HG02571 (cell line): Measurements from ENCODE around the gene GABPB1.
"Not testable (repeated sequence)": the region's sequence is repeated elsewhere in the genome, so short reads cannot be mapped to it uniquely, and the experiment has no call there.

Source experiments
- ATAC-seq: cut with Tn5 transposase; IDR thresholded peaks from one replicate; pipeline ENCODE4 v1.9.1; 2021; ENCODE audit warnings: mild to moderate bottlenecking, moderate library complexity; ENCODE audit not compliant: unreplicated experiment

GABPB1 gene

GRCh38 chr15:50354838-50355618 lies at the start of gene GABPB1:
Gene GABPB1, minus strand, starts transcription at chr15:50355198. Its CDS starts 45,400 bp downstream, at chr15:50309798.
- ATAC-seq, result peak; percentile 45

GRCh38 chr15:50391561-50391960 lies 36.6 kb upstream of the GABPB1 start:
- ATAC-seq, result not testable (repeated sequence)

GRCh38 chr15:50390554-50391264 lies 35.7 kb upstream of the GABPB1 start:
- no peak for ATAC-seq

- ATAC-seq, result not testable (repeated sequence)
Measured at GRCh38 chr15:50382408-50382807, 27.4 kb upstream of the GABPB1 start.

GRCh38 chr15:50381438-50381837 lies 26.4 kb upstream of the GABPB1 start:
- ATAC-seq, result no peak

- no peak for ATAC-seq
Measured at GRCh38 chr15:50380089-50380488, 25.1 kb upstream of the GABPB1 start.

- not testable (repeated sequence) for ATAC-seq
Measured at GRCh38 chr15:50379413-50379812, 24.4 kb upstream of the GABPB1 start.

GRCh38 chr15:50378776-50379175 lies 23.8 kb upstream of the GABPB1 start:
- no peak for ATAC-seq

GRCh38 chr15:50377867-50378751 lies 23.1 kb upstream of the GABPB1 start:
- ATAC-seq, result peak; percentile 99

- ATAC-seq, result not testable (repeated sequence)
Measured at GRCh38 chr15:50369564-50369963, 14.6 kb upstream of the GABPB1 start.

- ATAC-seq, result no peak
Measured at GRCh38 chr15:50365971-50366370, 11.0 kb upstream of the GABPB1 start.

- no peak for ATAC-seq
Measured at GRCh38 chr15:50365570-50365969, 10.6 kb upstream of the GABPB1 start.

GRCh38 chr15:50363612-50364011 lies 8.6 kb upstream of the GABPB1 start:
- ATAC-seq, result no peak

GRCh38 chr15:50361756-50362155 lies 6.8 kb upstream of the GABPB1 start:
- ATAC-seq, result no peak

GRCh38 chr15:50358845-50359244 lies 3.8 kb upstream of the GABPB1 start:
- ATAC-seq, result no peak

- ATAC-seq, result no peak
Measured at GRCh38 chr15:50355980-50356379, 982 bp upstream of the GABPB1 start.

GRCh38 chr15:50355619-50355905 lies 564 bp upstream of the GABPB1 start:
- ATAC-seq, result no peak

GRCh38 chr15:50353975-50354837 lies 792 bp downstream of the GABPB1 start:
- ATAC-seq, result peak; percentile 25

- ATAC-seq, result no peak
Measured at GRCh38 chr15:50353251-50353974, 1.6 kb downstream of the GABPB1 start.

GRCh38 chr15:50350621-50351020 lies 4.4 kb downstream of the GABPB1 start:
- no peak for ATAC-seq
